DMS 273 (cell line): ENCODE data around the gene MT1M.

Experiments
- DNase-seq: peaks from one replicate; lab custom pipeline; 2025; ENCODE audit not compliant: unreplicated experiment; lab: John Stamatoyannopoulos, UW

Gene MT1M

GRCh38 chr16:56625943-56626654 is 6.4 kb upstream of the MT1M start:
- DNase-seq, result no peak

GRCh38 chr16:56626685-56627084 is 5.8 kb upstream of the MT1M start:
- no peak for DNase-seq

- DNase-seq, result peak; percentile 22
Measured at GRCh38 chr16:56628486-56629350, 3.7 kb upstream of the MT1M start.

- no peak for DNase-seq
Measured at GRCh38 chr16:56629531-56629930, 2.9 kb upstream of the MT1M start.

GRCh38 chr16:56630134-56630533 is 2.3 kb upstream of the MT1M start:
- DNase-seq, result no peak

- no peak for DNase-seq
Measured at GRCh38 chr16:56631197-56631596, 1.3 kb upstream of the MT1M start.

- no peak for DNase-seq
Measured at GRCh38 chr16:56631832-56632155, 665 bp upstream of the MT1M start.

GRCh38 chr16:56632848-56633365 is 448 bp downstream of the MT1M start:
- DNase-seq, result no peak

- no peak for DNase-seq
Measured at GRCh38 chr16:56633535-56633934, 1.1 kb downstream of the MT1M start.

- no peak for DNase-seq
Measured at GRCh38 chr16:56634715-56635440, 2.4 kb downstream of the MT1M start.

- DNase-seq, result no peak
Measured at GRCh38 chr16:56635441-56635967, 3.0 kb downstream of the MT1M start.

- no peak for DNase-seq
Measured at GRCh38 chr16:56636616-56637413, 4.4 kb downstream of the MT1M start.

GRCh38 chr16:56637814-56638750 is 5.6 kb downstream of the MT1M start, which contains the start of gene MT1A:
TSS of gene MT1A (plus strand) at chr16:56638666. CDS start at chr16:56638739, 73 bp downstream.
- DNase-seq, result no peak

- DNase-seq, result no peak
Measured at GRCh38 chr16:56639045-56639444, 6.6 kb downstream of the MT1M start.

- DNase-seq, result no peak
Measured at GRCh38 chr16:56640076-56640475, 7.6 kb downstream of the MT1M start.

GRCh38 chr16:56641166-56641565 is 8.7 kb downstream of the MT1M start:
- no peak for DNase-seq

- no peak for DNase-seq
Measured at GRCh38 chr16:56643080-56643778, 10.8 kb downstream of the MT1M start.

GRCh38 chr16:56643833-56644232 is 11.4 kb downstream of the MT1M start:
- DNase-seq, result no peak

- no peak for DNase-seq
Measured at GRCh38 chr16:56645311-56645710, 12.9 kb downstream of the MT1M start.
